ENCODE measurements around the gene SYS1. TPM values are rescaled to one million over a fixed set of nuclear protein-coding genes. Genes with fewer than 3 reads are reported as not detected.

The SYS1 gene
- total and polyA plus RNA-seq, 10 donors = 15.1 to 69.8 (median 32.2) TPM

DNA sequence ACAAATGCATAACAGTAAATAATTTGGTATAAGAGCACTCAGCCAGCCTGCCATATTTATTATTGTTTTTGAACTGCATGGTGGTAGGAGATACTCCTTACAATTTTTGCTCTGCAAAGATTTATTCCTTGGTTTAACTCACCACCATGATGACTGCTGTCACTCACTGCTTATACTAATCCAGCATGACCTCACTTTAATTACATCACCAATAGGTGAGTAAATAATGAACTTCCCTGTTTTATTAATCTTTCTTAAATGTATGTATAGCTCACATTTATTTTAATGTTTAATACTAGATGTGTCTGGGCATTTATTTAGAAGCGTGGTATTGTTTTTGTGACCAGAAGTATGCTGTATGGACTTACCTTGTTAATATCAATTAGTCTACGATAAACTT, 28.0 kb downstream of the SYS1 start:
- intact Hi-C loops (cut with DNase I; ENCODE audit: low total_unique reads) = no loop called here
- no peak for TF ChIP-seq POLR2AphosphoS5 (IDR thresholded peaks at IDR 0.05)
- TF ChIP-seq POLR2A (IDR thresholded peaks at IDR 0.05) = no peak
- TF ChIP-seq, protein P1, sequence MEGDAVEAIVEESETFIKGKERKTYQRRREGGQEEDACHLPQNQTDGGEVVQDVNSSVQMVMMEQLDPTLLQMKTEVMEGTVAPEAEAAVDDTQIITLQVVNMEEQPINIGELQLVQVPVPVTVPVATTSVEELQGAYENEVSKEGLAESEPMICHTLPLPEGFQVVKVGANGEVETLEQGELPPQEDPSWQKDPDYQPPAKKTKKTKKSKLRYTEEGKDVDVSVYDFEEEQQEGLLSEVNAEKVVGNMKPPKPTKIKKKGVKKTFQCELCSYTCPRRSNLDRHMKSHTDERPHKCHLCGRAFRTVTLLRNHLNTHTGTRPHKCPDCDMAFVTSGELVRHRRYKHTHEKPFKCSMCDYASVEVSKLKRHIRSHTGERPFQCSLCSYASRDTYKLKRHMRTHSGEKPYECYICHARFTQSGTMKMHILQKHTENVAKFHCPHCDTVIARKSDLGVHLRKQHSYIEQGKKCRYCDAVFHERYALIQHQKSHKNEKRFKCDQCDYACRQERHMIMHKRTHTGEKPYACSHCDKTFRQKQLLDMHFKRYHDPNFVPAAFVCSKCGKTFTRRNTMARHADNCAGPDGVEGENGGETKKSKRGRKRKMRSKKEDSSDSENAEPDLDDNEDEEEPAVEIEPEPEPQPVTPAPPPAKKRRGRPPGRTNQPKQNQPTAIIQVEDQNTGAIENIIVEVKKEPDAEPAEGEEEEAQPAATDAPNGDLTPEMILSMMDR (IDR thresholded peaks at IDR 0.05 in 8 of 11, conservative IDR thresholded peaks at IDR 0.05 in 3 of 11) = no peak
- peaks cover 0 to 6% (median 0%) of the 10 kb centered on the region in 6 donors for H3K4me1 ChIP-seq

DNA sequence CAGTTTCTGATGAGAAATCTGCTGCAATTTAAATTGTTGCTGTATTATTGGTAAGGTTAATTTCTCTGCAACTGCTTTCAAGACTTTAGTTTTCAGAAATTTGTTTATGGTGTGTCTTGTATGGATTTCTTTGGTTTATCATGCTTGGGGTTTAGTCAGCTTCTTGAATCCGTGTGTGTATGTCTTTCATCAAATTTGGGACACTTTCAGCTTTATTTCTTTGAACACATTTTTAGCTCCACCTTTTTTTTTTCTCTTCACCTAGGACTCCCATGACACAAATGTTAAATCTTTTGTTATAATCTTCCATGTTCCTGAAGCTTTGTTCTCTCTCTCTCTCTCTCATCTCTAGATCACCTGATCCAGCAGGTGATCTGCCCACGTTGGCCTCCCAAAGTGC, 28.6 kb downstream of the SYS1 start:
- TF ChIP-seq POLR2AphosphoS5 (IDR thresholded peaks at IDR 0.05) = no peak
- TF ChIP-seq POLR2A (IDR thresholded peaks at IDR 0.05) = no peak
- TF ChIP-seq, protein P1 (IDR thresholded peaks at IDR 0.05 in 8 of 11, conservative IDR thresholded peaks at IDR 0.05 in 3 of 11) = no peak
- Histone ChIP-seq H3K27me3 (replicated peaks in 1 of 7) (no peaks in the 10 kb centered on the region), H3K9me3 (peaks cover 0 to 10% (median 3%) of the 10 kb centered on the region in 8 donors), H3K4me1 (peaks cover 0 to 6% (median 0%) of the 10 kb centered on the region in 6 donors), H3K4me3 (no peak overlapping the region), H3K27ac (no peak overlapping the region), H3K36me3 (peaks cover 0 to 14% (median 0%) of the 10 kb centered on the region in 6 donors)
- 74 to 83% (median 77%) methylated on average over 2 of the region's 2 CpGs for WGBS, 5 donors
- no peak for DNase-seq
- intact Hi-C loops (cut with DNase I; ENCODE audit: low total_unique reads) = no loop called here

More for the DNA sequence above, 28.0 kb downstream of the SYS1 start:
- Histone ChIP-seq H3K36me3 (peaks cover 0 to 14% (median 0%) of the 10 kb centered on the region in 6 donors), H3K9me3 (peaks cover 0 to 10% (median 3%) of the 10 kb centered on the region in 8 donors), H3K27me3 (replicated peaks in 1 of 7) (no peaks in the 10 kb centered on the region), H3K27ac (no peak overlapping the region), H3K4me3 (no peak overlapping the region)
- WGBS, 5 donors = 83 to 89% (median 88%) methylated on average over 2 of the region's 2 CpGs
- no peak for DNase-seq

DNA sequence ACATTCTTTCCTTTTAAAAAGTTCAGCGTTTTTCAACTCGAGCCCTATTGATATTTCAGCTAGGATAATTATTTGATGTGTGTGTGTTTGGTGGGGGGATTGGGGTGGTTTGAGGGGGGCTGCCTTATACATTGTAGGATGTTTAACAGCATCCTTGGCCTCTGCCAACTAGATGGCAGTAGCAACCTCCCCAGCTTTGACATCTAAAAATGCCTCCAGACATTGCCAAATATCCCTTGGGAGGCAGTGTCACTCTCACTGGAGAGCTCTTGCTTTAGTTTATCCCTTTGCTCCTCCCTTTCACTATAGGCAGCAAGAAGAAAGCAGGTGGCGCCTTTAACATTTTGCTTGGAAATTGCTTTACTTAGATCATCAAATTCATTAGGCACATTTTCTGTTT, 29.8 kb downstream of the SYS1 start:
- WGBS, 5 donors = 86 to 95% (median 92%) methylated on average over 3 of the region's 3 CpGs
- Histone ChIP-seq H3K4me3 (no peak overlapping the region), H3K9me3 (peaks cover 0 to 3% (median under 1%) of the 10 kb centered on the region in 8 donors), H3K36me3 (peaks cover 0 to 14% (median 0%) of the 10 kb centered on the region in 6 donors), H3K27ac (no peak overlapping the region), H3K4me1 (peaks cover 0 to 6% (median 0%) of the 10 kb centered on the region in 6 donors), H3K27me3 (replicated peaks in 1 of 7) (no peaks in the 10 kb centered on the region)
- DNase-seq = no peak
- intact Hi-C loops (cut with DNase I; ENCODE audit: low total_unique reads) = no loop called here
- TF ChIP-seq POLR2A (IDR thresholded peaks at IDR 0.05) (no peak), POLR2AphosphoS5 (IDR thresholded peaks at IDR 0.05) (no peak)
- TF ChIP-seq, protein P1 (IDR thresholded peaks at IDR 0.05 in 8 of 11, conservative IDR thresholded peaks at IDR 0.05 in 3 of 11) = no peak

DNA sequence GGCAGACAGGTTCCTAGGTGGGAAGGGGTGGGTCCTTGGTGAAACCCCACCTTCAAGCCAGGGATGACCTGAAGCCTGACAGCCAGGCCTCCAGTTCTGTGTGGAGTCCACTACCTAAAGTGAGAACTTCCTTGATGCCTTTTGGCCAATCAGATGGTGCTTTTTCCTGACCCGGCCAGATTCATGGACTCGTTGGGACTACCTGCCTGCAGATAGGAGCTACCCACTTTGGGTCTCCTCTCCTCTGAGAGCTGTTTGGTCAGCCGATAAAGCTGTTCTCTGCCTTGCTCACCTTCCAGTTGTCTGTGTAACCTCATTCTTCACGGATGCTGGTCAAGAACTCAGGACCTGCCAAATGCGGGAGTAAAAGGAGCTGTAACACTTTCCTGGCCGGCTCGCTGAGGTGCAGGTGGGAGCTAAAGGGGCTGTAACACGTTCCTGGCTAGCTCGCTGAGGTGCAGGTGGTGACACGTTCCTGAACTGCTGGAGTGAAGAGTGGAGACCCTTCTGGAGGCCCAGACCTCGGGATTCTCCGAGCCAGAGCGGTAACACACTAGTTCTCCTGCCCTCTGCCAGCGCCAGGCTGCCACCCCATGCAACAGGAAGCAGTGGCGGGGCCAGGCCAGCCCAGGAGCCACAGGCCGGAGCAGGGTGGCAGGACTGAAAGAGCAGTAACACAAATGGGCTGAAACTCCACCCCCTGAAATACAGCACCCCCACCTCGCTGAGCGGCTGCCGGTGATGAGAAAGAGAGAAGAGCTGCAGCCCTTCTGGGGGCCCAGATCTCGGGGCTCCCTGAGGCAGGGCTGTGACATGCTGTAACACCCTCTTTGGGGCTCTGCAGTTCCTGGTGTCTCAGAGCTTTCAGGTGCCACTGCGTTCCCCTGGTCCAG, 31.5 kb downstream of the SYS1 start:
- 79 to 91% (median 82%) methylated on average over 10 to 21 of the region's 21 CpGs for WGBS, 5 donors
- no peak for DNase-seq
- intact Hi-C loops (cut with DNase I; ENCODE audit: low total_unique reads) = no loop called here
- H3K36me3 ChIP-seq = peaks cover 0 to 14% (median 0%) of the 10 kb centered on the region in 6 donors
- TF ChIP-seq POLR2A (IDR thresholded peaks at IDR 0.05) = no peak
- TF ChIP-seq POLR2AphosphoS5 (IDR thresholded peaks at IDR 0.05) = no peak
- TF ChIP-seq, protein P1 (IDR thresholded peaks at IDR 0.05 in 8 of 11, conservative IDR thresholded peaks at IDR 0.05 in 3 of 11) = no peak
- peaks cover 0 to 7% (median 2%) of the 10 kb centered on the region in 8 donors for H3K9me3 ChIP-seq
- H3K4me3 ChIP-seq = no peak overlapping the region
- peaks cover 0 to 6% (median 0%) of the 10 kb centered on the region in 6 donors for H3K4me1 ChIP-seq
- H3K27me3 ChIP-seq (replicated peaks in 1 of 7) = no peaks in the 10 kb centered on the region
- H3K27ac ChIP-seq = no peak overlapping the region

Measured in spleen (tissue), 11 donors.